Osteocyte (in vitro differentiated cells): ENCODE measurements around the gene IRS2. TPM values are rescaled to one million over a fixed set of nuclear protein-coding genes. Genes with fewer than 3 reads are reported as not detected.
A peak's percentile ranks its signal among the peaks of the same experiment; 100 is the strongest.

Experiments used
- DNase-seq: peaks from one replicate; pipeline ENCODE4 v3.0.0; 2021; ENCODE audit warnings: mixed read lengths; ENCODE audit not compliant: unreplicated experiment; ENCODE audit errors: extremely low spot score
- H3K27ac Mint-ChIP-seq: one replicate; pipeline ENCODE4 v1.8.0; 2021; ENCODE audit warnings: mild to moderate bottlenecking, mixed read lengths; ENCODE audit not compliant: unreplicated experiment
- H3K27me3 Mint-ChIP-seq: one replicate; pipeline ENCODE4 v1.8.0; 2021; ENCODE audit warnings: mixed read lengths; ENCODE audit not compliant: unreplicated experiment
- H3K36me3 Mint-ChIP-seq: one replicate; pipeline ENCODE4 v1.8.0; 2021; ENCODE audit warnings: mixed read lengths; ENCODE audit not compliant: unreplicated experiment
- H3K4me1 Mint-ChIP-seq: one replicate; pipeline ENCODE4 v1.8.0; 2021; ENCODE audit warnings: mixed read lengths; ENCODE audit not compliant: unreplicated experiment
- H3K4me3 Mint-ChIP-seq: one replicate; pipeline ENCODE4 v1.8.0; 2021; ENCODE audit warnings: mild to moderate bottlenecking, moderate library complexity, mixed read lengths; ENCODE audit not compliant: unreplicated experiment
- H3K9me3 Mint-ChIP-seq: one replicate; pipeline ENCODE4 v1.8.0; 2021; ENCODE audit warnings: mixed read lengths; ENCODE audit not compliant: unreplicated experiment
- CTCF ChIP-seq: fragments of 200-600 bp; sonication (generic); IDR thresholded peaks from 2 replicates; pipeline ENCODE4 v1.5.0; 2021; ENCODE audit warnings: antibody characterized with exemption, mild to moderate bottlenecking, moderate library complexity
- total RNA-seq: library from RNA; stranded (reverse); gene quantifications from 2 replicates; pipeline ENCODE4 v1.2.1, GENCODE V29; 2021

IRS2 gene
- total RNA-seq, 1 donor from 2014 or later: 52.3 TPM

- no peak for DNase-seq
- TF ChIP-seq CTCF: peak; percentile 7
- H3K9me3 Mint-ChIP-seq: no peaks in the 10 kb centered on the region
- H3K27me3 Mint-ChIP-seq: no peaks in the 10 kb centered on the region
- peaks cover 29% of the 10 kb centered on the region for H3K4me1 Mint-ChIP-seq
- peak overlapping the region; percentile 73 for H3K27ac Mint-ChIP-seq
- H3K4me3 Mint-ChIP-seq: peak overlapping the region; percentile 77
- H3K36me3 Mint-ChIP-seq: peaks cover 14% of the 10 kb centered on the region
Observed at GRCh38 chr13:109785141-109785891, 1.1 kb downstream of the IRS2 start.

- peaks cover 14% of the 10 kb centered on the region for H3K36me3 Mint-ChIP-seq
- H3K27ac Mint-ChIP-seq: peak overlapping the region; percentile 73
- peaks cover 35% of the 10 kb centered on the region for H3K4me1 Mint-ChIP-seq
- H3K27me3 Mint-ChIP-seq: no peaks in the 10 kb centered on the region
- no peaks in the 10 kb centered on the region for H3K9me3 Mint-ChIP-seq
- TF ChIP-seq CTCF: peak; percentile 69
- peak; percentile 95 for DNase-seq
- H3K4me3 Mint-ChIP-seq: peak overlapping the region; percentile 86
Observed at GRCh38 chr13:109784590-109785140, 1.7 kb downstream of the IRS2 start.

- no peak for DNase-seq
- Mint-ChIP-seq H3K27me3 (no peaks in the 10 kb centered on the region), H3K36me3 (peaks cover 14% of the 10 kb centered on the region), H3K4me1 (peaks cover 37% of the 10 kb centered on the region), H3K4me3 (peak overlapping the region; percentile 86), H3K27ac (peak overlapping the region; percentile 88), H3K9me3 (no peaks in the 10 kb centered on the region)
- no peak for TF ChIP-seq CTCF
Observed at GRCh38 chr13:109783815-109784589, 2.4 kb downstream of the IRS2 start.

- H3K4me3 Mint-ChIP-seq: peak overlapping the region; percentile 48
- H3K27me3 Mint-ChIP-seq: no peaks in the 10 kb centered on the region
- TF ChIP-seq CTCF: no peak
- H3K4me1 Mint-ChIP-seq: peaks cover 38% of the 10 kb centered on the region
- H3K9me3 Mint-ChIP-seq: no peaks in the 10 kb centered on the region
- no peak overlapping the region for H3K27ac Mint-ChIP-seq
- H3K36me3 Mint-ChIP-seq: peaks cover 14% of the 10 kb centered on the region
- DNase-seq: no peak
Observed at GRCh38 chr13:109783447-109783814, 3.0 kb downstream of the IRS2 start.
